Thoracic aorta (tissue), 2 donors: Measurements from ENCODE around the gene SOAT1. TPM values are rescaled to one million over a fixed set of nuclear protein-coding genes. Genes with fewer than 3 reads are reported as not detected.

Experiments
- ATAC-seq: fragments of 150-250 bp; one replicate; pipeline ENCODE4 v1.8.0; 2017; ENCODE audit warnings: low read depth; ENCODE audit not compliant: insufficient number of reproducible peaks, low FRiP score
- DNase-seq: peaks from one replicate; pipeline ENCODE4 v3.0.0-alpha.2; 2020; ENCODE audit warnings: low spot score
- H3K27ac ChIP-seq, 2 donors: fragments of 200-600 bp; sonication (generic); 1 replicate in 1 of 2; 2 replicates in 1 of 2; pipeline ENCODE4 v1.5.1; 2016; ENCODE audit warnings: mild to moderate bottlenecking in 2 of 2, moderate library complexity in 2 of 2
- H3K27me3 ChIP-seq: fragments of 200-600 bp; sonication (generic); replicated peaks from 2 replicates; pipeline ENCODE4 v1.6.0; 2016; ENCODE audit warnings: mild to moderate bottlenecking; ENCODE audit not compliant: insufficient read depth
- H3K36me3 ChIP-seq: fragments of 200-600 bp; sonication (generic); one replicate; pipeline ENCODE4 v1.5.1; 2016
- H3K4me1 ChIP-seq, 2 donors: fragments of 200-600 bp; sonication (generic); 1 replicate in 1 of 2; 2 replicates in 1 of 2; pipeline versions ENCODE4 v1.5.1 to v1.6.0; 2016; ENCODE audit warnings: low read depth in 2 of 2, mild to moderate bottlenecking in 1 of 2; ENCODE audit not compliant: control insufficient read depth in 1 of 2
- H3K4me3 ChIP-seq: fragments of 200-600 bp; sonication (generic); 2 replicates; pipeline ENCODE4 v1.5.1; 2016; ENCODE audit warnings: mild to moderate bottlenecking
- H3K9me3 ChIP-seq: fragments of 200-600 bp; sonication (generic); 2 replicates; pipeline ENCODE4 v1.5.1; 2016
- CTCF ChIP-seq: fragments of 200-600 bp; sonication (generic); IDR thresholded peaks from one replicate; pipeline ENCODE4 v1.5.1; 2019; ENCODE audit warnings: antibody characterized with exemption
- total RNA-seq, 2 donors: library from RNA; depleted of rRNA; stranded (reverse); fragments of >200 nt; gene quantifications; one replicate each; pipeline versions ENCODE4 v1.1.0 to v1.2.3, GENCODE V29; 2016

SOAT1 gene
- total RNA-seq, 2 donors from 2014 or later = 14.5 to 29.5 TPM

GRCh38 chr1:179323436-179323835 lies 29.8 kb downstream of the SOAT1 start:
- Histone ChIP-seq H3K27ac (no peak overlapping the region), H3K4me1 (peaks cover 0 to 5% of the 10 kb centered on the region in 2 donors), H3K4me3 (no peak overlapping the region), H3K9me3 (no peaks in the 10 kb centered on the region), H3K36me3 (no peaks in the 10 kb centered on the region), H3K27me3 (no peaks in the 10 kb centered on the region)
- no peak for TF ChIP-seq CTCF
- ATAC-seq = no peak
- DNase-seq = no peak

DNA sequence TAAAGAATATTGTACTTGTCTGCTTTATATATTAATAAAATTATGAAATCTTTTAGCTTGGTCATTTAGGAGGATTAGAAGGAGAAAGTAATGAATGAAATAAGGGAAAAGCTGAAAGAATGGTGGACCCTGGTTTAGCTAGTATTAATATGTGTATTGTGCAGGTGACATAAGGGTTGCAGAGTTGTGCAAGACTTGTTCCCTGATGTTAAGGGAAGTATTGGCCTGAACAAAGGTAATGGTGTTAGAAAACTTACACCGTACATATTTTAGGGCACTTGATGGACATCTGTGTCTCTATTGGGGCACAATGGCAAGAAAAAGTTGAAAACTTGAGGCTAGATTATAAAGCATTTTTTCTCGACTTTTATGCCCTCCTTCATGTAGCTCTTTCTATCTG lies 32.2 kb downstream of the SOAT1 start:
- no peak for TF ChIP-seq CTCF
- no peak overlapping the region for H3K4me3 ChIP-seq
- H3K27ac ChIP-seq = no peak overlapping the region
- DNase-seq (no peak), ATAC-seq (no peak)
- H3K27me3 ChIP-seq = no peaks in the 10 kb centered on the region
- H3K4me1 ChIP-seq = peaks cover 0 to 5% of the 10 kb centered on the region in 2 donors
- no peaks in the 10 kb centered on the region for H3K9me3 ChIP-seq
- H3K36me3 ChIP-seq = no peaks in the 10 kb centered on the region

GRCh38 chr1:179326746-179327145 lies 33.1 kb downstream of the SOAT1 start:
- Histone ChIP-seq H3K4me1 (peaks cover 0 to 5% of the 10 kb centered on the region in 2 donors), H3K4me3 (no peak overlapping the region), H3K27me3 (no peaks in the 10 kb centered on the region), H3K9me3 (no peaks in the 10 kb centered on the region), H3K36me3 (no peaks in the 10 kb centered on the region), H3K27ac (no peak overlapping the region)
- ATAC-seq = no peak
- no peak for TF ChIP-seq CTCF
- DNase-seq = no peak

DNA sequence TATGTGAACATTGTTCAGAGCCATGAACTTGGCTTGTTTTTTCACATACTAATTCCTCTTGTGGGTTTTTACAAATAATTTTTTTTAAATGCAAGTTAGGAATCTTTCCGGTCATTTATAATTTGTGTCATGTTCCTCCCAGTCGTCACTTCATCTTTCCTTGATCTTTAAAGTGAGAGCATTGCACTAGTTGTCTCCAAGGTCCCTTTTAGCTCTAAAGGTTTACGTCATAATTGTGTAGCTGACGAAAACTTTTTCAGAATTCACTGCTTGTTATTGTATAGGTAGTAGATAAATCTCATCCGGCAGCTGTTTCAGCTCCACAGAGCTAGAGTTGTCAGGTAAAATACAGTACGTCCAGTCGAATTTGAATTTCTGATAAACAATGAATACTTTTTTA lies 33.6 kb downstream of the SOAT1 start:
- Histone ChIP-seq H3K4me3 (no peak overlapping the region), H3K27me3 (no peaks in the 10 kb centered on the region), H3K9me3 (no peaks in the 10 kb centered on the region), H3K4me1 (peaks cover 0 to 5% of the 10 kb centered on the region in 2 donors), H3K27ac (no peak overlapping the region), H3K36me3 (no peaks in the 10 kb centered on the region)
- DNase-seq (no peak), ATAC-seq (no peak)
- TF ChIP-seq CTCF = no peak

- Histone ChIP-seq H3K4me3 (no peak overlapping the region), H3K36me3 (no peaks in the 10 kb centered on the region), H3K27ac (no peak overlapping the region), H3K9me3 (no peaks in the 10 kb centered on the region), H3K27me3 (no peaks in the 10 kb centered on the region), H3K4me1 (peaks cover 0 to 1% of the 10 kb centered on the region in 2 donors)
- TF ChIP-seq CTCF = no peak
- DNase-seq (no peak), ATAC-seq (no peak)
Observed at GRCh38 chr1:179327679-179328078, 34.1 kb downstream of the SOAT1 start.
